ENCODE measurements around the gene FFAR2.

GRCh38 chr19:35437406-35437951 is 10.6 kb upstream of the FFAR2 start:
- TF ChIP-seq EGR1 (IDR thresholded peaks at IDR 0.05; ENCODE audit: low read depth in 2 of 2): no peak
- no peak for TF ChIP-seq CTCF (IDR thresholded peaks at IDR 0.05; ENCODE audit: low read depth, low read length, missing input control)
- TF ChIP-seq FOXA1 (IDR thresholded peaks at IDR 0.05): no peak
- no peak for TF ChIP-seq GABPA (IDR thresholded peaks at IDR 0.05 in 1 of 2, conservative IDR thresholded peaks at IDR 0.05 in 1 of 2)
